B cell (primary cell): Measurements from ENCODE around the gene STN1. TPM values are rescaled to one million over a fixed set of nuclear protein-coding genes. Genes with fewer than 3 reads are reported as not detected.
A peak's percentile ranks its signal among the peaks of the same experiment; 100 is the strongest.

Source experiments
- ATAC-seq: fragments of 200-7000 bp; cut with Tn5 transposase; one replicate; pipeline ENCODE4 v1.10.0; 2021; ENCODE audit warnings: low read depth, mild to moderate bottlenecking, moderate number of reproducible peaks, moderate library complexity
- CTCF ChIA-PET: fragments of 350-600 bp; sonication (Branson Sonifier 250); formaldehyde crosslinking; loops from one replicate; lab custom pipeline; 2021; ENCODE audit warnings: antibody characterized with exemption, inconsistent platforms; lab: Charles Lee
- POLR2A ChIA-PET: fragments of 350-600 bp; sonication (Branson Sonifier 250); formaldehyde crosslinking; loops from one replicate; lab custom pipeline; 2021; ENCODE audit warnings: antibody characterized with exemption; lab: Charles Lee
- DNase-seq: peaks from one replicate; pipeline ENCODE4 v3.0.0; 2013
- H2AFZ ChIP-seq: 2 replicates; pipeline ENCODE4 v1.6.1; 2012; ENCODE audit warnings: mild to moderate bottlenecking, low read depth, low read length; ENCODE audit not compliant: insufficient read depth, poor library complexity, severe bottlenecking
- H3K27ac ChIP-seq, 2 donors: 1 replicate in 1 of 2; 2 replicates in 1 of 2; pipeline ENCODE4 v1.5.1; 2012 to 2013; ENCODE audit warnings: low read length in 2 of 2, mild to moderate bottlenecking in 2 of 2, moderate library complexity in 1 of 2
- H3K27me3 ChIP-seq, 4 experiments: fragments of 200-600 bp in 1 of 4; sonication (generic) in 1 of 4; replicated peaks in 1 of 4; 1 replicate in 2 of 4; 2 replicates in 2 of 4; pipeline versions ENCODE4 v1.6.1 to v1.7.0; 2013 to 2016; ENCODE audit warnings: low read length in 3 of 4, mild to moderate bottlenecking in 2 of 4, mixed read lengths in 1 of 4, moderate library complexity in 1 of 4; ENCODE audit not compliant: insufficient read depth in 4 of 4, control insufficient read depth in 3 of 4; ENCODE audit errors: control extremely low read depth in 1 of 4
- H3K36me3 ChIP-seq, 2 experiments: replicated peaks in 1 of 2; 1 replicate in 1 of 2; 2 replicates in 1 of 2; pipeline versions ENCODE4 v1.6.1 to v1.7.1; 2013; ENCODE audit warnings: low read length in 1 of 2; ENCODE audit not compliant: insufficient read depth in 2 of 2, control insufficient read depth in 1 of 2; ENCODE audit errors: control extremely low read depth in 1 of 2, extremely low read depth in 1 of 2
- H3K4me1 ChIP-seq, 2 donors: fragments of 200-600 bp in 1 of 2; sonication (generic) in 1 of 2; 1 replicate in 1 of 2; 2 replicates in 1 of 2; pipeline versions ENCODE4 v1.5.1 to v1.6.1; 2013 to 2017; ENCODE audit warnings: low read length in 2 of 2; ENCODE audit not compliant: control insufficient read depth in 2 of 2, insufficient read depth in 2 of 2
- H3K4me2 ChIP-seq: replicated peaks from 2 replicates; pipeline ENCODE3; 2012; ENCODE audit warnings: mild to moderate bottlenecking, low read depth, low read length; ENCODE audit not compliant: poor library complexity, severe bottlenecking
- H3K4me3 ChIP-seq, 5 experiments: fragments of 200-600 bp in 1 of 5; sonication (generic) in 1 of 5; 1 replicate in 3 of 5; 2 replicates in 2 of 5; pipeline versions ENCODE4 v1.5.1 to v1.7.0; 2011 to 2016; ENCODE audit warnings: low read length in 4 of 5, mild to moderate bottlenecking in 4 of 5, low read depth in 2 of 5, control low read depth in 1 of 5, moderate library complexity in 1 of 5; ENCODE audit not compliant: insufficient read depth in 1 of 5; ENCODE audit errors: control extremely low read depth in 1 of 5, extremely low read depth in 1 of 5
- H3K79me2 ChIP-seq: fragments of 200-600 bp; sonication (generic); one replicate; pipeline ENCODE4 v1.6.0; 2016; ENCODE audit warnings: low read length; ENCODE audit not compliant: control insufficient read depth, insufficient read depth
- H3K9ac ChIP-seq: fragments of 200-600 bp; sonication (generic); 2 replicates; pipeline ENCODE4 v1.6.1; 2017; ENCODE audit warnings: mild to moderate bottlenecking, low read length, moderate library complexity
- H3K9me3 ChIP-seq, 3 donors: one replicate each; pipeline versions ENCODE4 v1.6.1 to v1.7.1; 2013; ENCODE audit warnings: low read length in 2 of 3; ENCODE audit not compliant: control insufficient read depth in 2 of 3, insufficient read depth in 1 of 3; ENCODE audit errors: control extremely low read depth in 1 of 3
- H4K20me1 ChIP-seq: 2 replicates; pipeline ENCODE4 v1.6.0; 2012; ENCODE audit warnings: mild to moderate bottlenecking, low read length; ENCODE audit not compliant: insufficient read depth, control insufficient read depth, poor library complexity, severe bottlenecking
- H3K27ac Mint-ChIP-seq: one replicate; pipeline ENCODE4 v1.8.0; 2021; ENCODE audit warnings: mixed read lengths
- H3K27me3 Mint-ChIP-seq: one replicate; pipeline ENCODE4 v1.8.0; 2021; ENCODE audit warnings: mixed read lengths
- H3K4me1 Mint-ChIP-seq: one replicate; pipeline ENCODE4 v1.8.0; 2021; ENCODE audit warnings: mixed read lengths
- H3K4me3 Mint-ChIP-seq: one replicate; pipeline ENCODE4 v1.8.0; 2021; ENCODE audit warnings: mixed read lengths
- H3K9me3 Mint-ChIP-seq: one replicate; pipeline ENCODE4 v1.8.0; 2022; ENCODE audit warnings: mixed read lengths; ENCODE audit not compliant: insufficient read depth
- EZH2 ChIP-seq: IDR thresholded peaks from 2 replicates; pipeline ENCODE4 v1.6.1; 2012; ENCODE audit warnings: borderline replicate concordance, low read depth, mild to moderate bottlenecking, moderate library complexity, low read length; ENCODE audit not compliant: insufficient read depth, poor library complexity, severe bottlenecking
- WGBS: methylation state at CpG from one replicate; pipeline ENCODE4 v1.1.5; 2013; ENCODE audit warnings: missing lambda C conversion rate; ENCODE audit not compliant: insufficient coverage; 5-methylcytosine and 5-hydroxymethylcytosine counted together
- intact Hi-C: fragments of 100-400 bp; cut with micrococcal nuclease; formaldehyde crosslinking; loops from one replicate; pipeline ENCODE4 v1.10.0; 2022
- polyA plus RNA-seq: library from polyadenylated mRNA; depleted of rRNA; stranded (reverse); fragments of >200 nt; gene quantifications from 2 replicates; pipeline ENCODE4 v1.2.3, GENCODE V29; 2012
- total RNA-seq, 2 donors: library from RNA; stranded (reverse); fragments of 120-200 nt in 1 of 2; gene quantifications; 1 replicate in 1 of 2; 2 replicates in 1 of 2; pipeline versions ENCODE4 v1.2.3 to v1.2.4, GENCODE V29; 2013 to 2022
- TF ChIP-seq, protein P1 (sequence below): fragments of 200-600 bp; IDR thresholded peaks from one replicate; pipeline ENCODE4 v1.8.0; 2022; ENCODE audit warnings: antibody characterized with exemption, mild to moderate bottlenecking

STN1 gene
- total and polyA plus RNA-seq, 2 donors (not counting 1 experiment from before 2014, with no cell fraction given): 16.3 to 24.5 TPM

GRCh38 chr10:103921248-103921647 is 3.3 kb upstream of the STN1 start:
- H3K27ac Mint-ChIP-seq: no peak overlapping the region
- Histone ChIP-seq H3K4me2 (no peak overlapping the region), H3K27me3 (no peaks in the 10 kb centered on the region), H3K36me3 (no peaks in the 10 kb centered on the region), H3K4me3 (no peak overlapping the region), H4K20me1 (no peaks in the 10 kb centered on the region), H3K4me1 (peaks cover 18 to 27% of the 10 kb centered on the region in 2 donors), H2AFZ (no peak overlapping the region), H3K9ac (no peak overlapping the region), H3K9me3 (no peaks in the 10 kb centered on the region), H3K79me2 (peaks cover 8% of the 10 kb centered on the region), H3K27ac (no peak overlapping the region)
- H3K4me1 Mint-ChIP-seq: peaks cover 21% of the 10 kb centered on the region
- H3K9me3 Mint-ChIP-seq: no peaks in the 10 kb centered on the region
- ChIA-PET CTCF (interaction anchor here (1.8 kb wide), 1 partner anchor 34 kb away, joined by 5 read pairs; no protein-coding TSS in a partner anchor), POLR2A (no interaction called here)
- no peak overlapping the region for H3K4me3 Mint-ChIP-seq
- ATAC-seq (no peak), DNase-seq (no peak)
- no peaks in the 10 kb centered on the region for H3K27me3 Mint-ChIP-seq
- no CpG with 5 or more reads among the region's 1 CpG for WGBS
- no peak for TF ChIP-seq EZH2
- TF ChIP-seq, protein P1, sequence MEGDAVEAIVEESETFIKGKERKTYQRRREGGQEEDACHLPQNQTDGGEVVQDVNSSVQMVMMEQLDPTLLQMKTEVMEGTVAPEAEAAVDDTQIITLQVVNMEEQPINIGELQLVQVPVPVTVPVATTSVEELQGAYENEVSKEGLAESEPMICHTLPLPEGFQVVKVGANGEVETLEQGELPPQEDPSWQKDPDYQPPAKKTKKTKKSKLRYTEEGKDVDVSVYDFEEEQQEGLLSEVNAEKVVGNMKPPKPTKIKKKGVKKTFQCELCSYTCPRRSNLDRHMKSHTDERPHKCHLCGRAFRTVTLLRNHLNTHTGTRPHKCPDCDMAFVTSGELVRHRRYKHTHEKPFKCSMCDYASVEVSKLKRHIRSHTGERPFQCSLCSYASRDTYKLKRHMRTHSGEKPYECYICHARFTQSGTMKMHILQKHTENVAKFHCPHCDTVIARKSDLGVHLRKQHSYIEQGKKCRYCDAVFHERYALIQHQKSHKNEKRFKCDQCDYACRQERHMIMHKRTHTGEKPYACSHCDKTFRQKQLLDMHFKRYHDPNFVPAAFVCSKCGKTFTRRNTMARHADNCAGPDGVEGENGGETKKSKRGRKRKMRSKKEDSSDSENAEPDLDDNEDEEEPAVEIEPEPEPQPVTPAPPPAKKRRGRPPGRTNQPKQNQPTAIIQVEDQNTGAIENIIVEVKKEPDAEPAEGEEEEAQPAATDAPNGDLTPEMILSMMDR: no peak
- intact Hi-C loops: no loop called here

- no peaks in the 10 kb centered on the region for H3K36me3 ChIP-seq
- 100% methylated on average over 1 of the region's 1 CpG for WGBS
- H3K4me3 Mint-ChIP-seq: no peak overlapping the region
- DNase-seq: no peak
- H3K4me1 Mint-ChIP-seq: peaks cover 32% of the 10 kb centered on the region
- ChIA-PET POLR2A (no interaction called here), CTCF (interaction anchor here (0.7 to 1.3 kb wide), 2 partner anchors 11 to 42 kb away, joined by 3 read pairs; no protein-coding TSS in a partner anchor)
- H3K79me2 ChIP-seq: peaks cover 16% of the 10 kb centered on the region
- no peak for ATAC-seq
- H3K9me3 Mint-ChIP-seq: peaks cover 2% of the 10 kb centered on the region
- no peak overlapping the region for H3K27ac ChIP-seq
- H2AFZ ChIP-seq: peak overlapping the region; percentile 46
- no peak overlapping the region for H3K4me2 ChIP-seq
- no peak for TF ChIP-seq EZH2
- TF ChIP-seq, protein P1: no peak
- peaks cover 0 to 8% (median 4%) of the 10 kb centered on the region in 3 donors for H3K9me3 ChIP-seq
- no peak overlapping the region for H3K4me3 ChIP-seq
- H3K27me3 Mint-ChIP-seq: no peaks in the 10 kb centered on the region
- peaks cover 27 to 38% of the 10 kb centered on the region in 2 donors for H3K4me1 ChIP-seq
- H3K27ac Mint-ChIP-seq: no peak overlapping the region
- no peaks in the 10 kb centered on the region for H3K27me3 ChIP-seq
- intact Hi-C loops: loop anchor here (5.0 kb wide), 1 partner anchor 418 kb away; the partner anchor contains the start of gene ITPRIP
- H3K9ac ChIP-seq: no peak overlapping the region
- H4K20me1 ChIP-seq: no peaks in the 10 kb centered on the region
Measured at GRCh38 chr10:103919648-103920025, 1.7 kb upstream of the STN1 start.
